Tibial nerve (tissue), 4 donors: Measurements from ENCODE around the gene ZNF385C.

ENCODE experiments used
- CTCF ChIP-seq, 5 experiments: fragments of 200-600 bp in 3 of 5; fragments of 450-650 bp in 2 of 5; sonication (generic) in 3 of 5; IDR thresholded peaks; one replicate each; pipeline ENCODE4 v1.5.1; 2016 to 2019; ENCODE audit warnings: antibody characterized with exemption in 5 of 5, mild to moderate bottlenecking in 3 of 5, moderate library complexity in 2 of 5
- EP300 ChIP-seq, 2 donors: sonication (generic); formaldehyde crosslinking; IDR thresholded peaks; one replicate each; pipeline ENCODE4 v1.6.1; 2017; ENCODE audit warnings: antibody characterized with exemption in 2 of 2, mild to moderate bottlenecking in 1 of 2
- POLR2A ChIP-seq, 2 donors: fragments of 450-650 bp; IDR thresholded peaks; one replicate each; pipeline ENCODE4 v1.6.1; 2017; ENCODE audit warnings: antibody characterized with exemption in 2 of 2, mild to moderate bottlenecking in 2 of 2, moderate library complexity in 2 of 2

GRCh38 chr17:42120161-42120769 lies 22.0 kb upstream of the ZNF385C start:
- TF ChIP-seq POLR2A (IDR thresholded peaks at IDR 0.05): no peak
- no peak for TF ChIP-seq CTCF (IDR thresholded peaks at IDR 0.05)
- no peak for TF ChIP-seq EP300 (IDR thresholded peaks at IDR 0.05)
